Keratinocyte (primary cell): ENCODE results near the gene ARHGAP18.

ENCODE experiments used
- EZH2 ChIP-seq: IDR thresholded peaks from one replicate; pipeline ENCODE4 v1.6.1; 2012; ENCODE audit warnings: inconsistent platforms, mild to moderate bottlenecking, low read length, moderate library complexity
- TF ChIP-seq, protein P1 (sequence below), 3 experiments: IDR thresholded peaks in 1 of 3; conservative IDR thresholded peaks in 1 of 3; optimal IDR thresholded peaks in 1 of 3; 2 replicates in 2 of 3; 3 replicates in 1 of 3; pipeline versions ENCODE3 to v1.5.1; 2011; ENCODE audit warnings: low read length in 3 of 3, mild to moderate bottlenecking in 3 of 3, moderate library complexity in 2 of 3, control low read depth in 1 of 3, inconsistent platforms in 1 of 3; ENCODE audit not compliant: insufficient read depth in 2 of 3; ENCODE audit errors: extremely low read depth in 1 of 3

GRCh38 chr6:129704708-129705107, 5.3 kb downstream of the ARHGAP18 start:
- TF ChIP-seq, protein P1, sequence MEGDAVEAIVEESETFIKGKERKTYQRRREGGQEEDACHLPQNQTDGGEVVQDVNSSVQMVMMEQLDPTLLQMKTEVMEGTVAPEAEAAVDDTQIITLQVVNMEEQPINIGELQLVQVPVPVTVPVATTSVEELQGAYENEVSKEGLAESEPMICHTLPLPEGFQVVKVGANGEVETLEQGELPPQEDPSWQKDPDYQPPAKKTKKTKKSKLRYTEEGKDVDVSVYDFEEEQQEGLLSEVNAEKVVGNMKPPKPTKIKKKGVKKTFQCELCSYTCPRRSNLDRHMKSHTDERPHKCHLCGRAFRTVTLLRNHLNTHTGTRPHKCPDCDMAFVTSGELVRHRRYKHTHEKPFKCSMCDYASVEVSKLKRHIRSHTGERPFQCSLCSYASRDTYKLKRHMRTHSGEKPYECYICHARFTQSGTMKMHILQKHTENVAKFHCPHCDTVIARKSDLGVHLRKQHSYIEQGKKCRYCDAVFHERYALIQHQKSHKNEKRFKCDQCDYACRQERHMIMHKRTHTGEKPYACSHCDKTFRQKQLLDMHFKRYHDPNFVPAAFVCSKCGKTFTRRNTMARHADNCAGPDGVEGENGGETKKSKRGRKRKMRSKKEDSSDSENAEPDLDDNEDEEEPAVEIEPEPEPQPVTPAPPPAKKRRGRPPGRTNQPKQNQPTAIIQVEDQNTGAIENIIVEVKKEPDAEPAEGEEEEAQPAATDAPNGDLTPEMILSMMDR (optimal IDR thresholded peaks at IDR 0.05 in 1 of 3, IDR thresholded peaks at IDR 0.05 in 1 of 3, conservative IDR thresholded peaks at IDR 0.05 in 1 of 3; ENCODE audit: extremely low read depth in 1 of 3, insufficient read depth in 2 of 3, low read length in 3 of 3) = no peak
- TF ChIP-seq EZH2 = no peak
